AG09309 (cell line): ENCODE results near the gene CCM2.
"Not testable (repeated sequence)": the region's sequence is repeated elsewhere in the genome, so short reads cannot be mapped to it uniquely, and the experiment has no call there.

Experiments used
- DNase-seq: peaks from one replicate; pipeline ENCODE4 v3.0.0-alpha.2; 2010; ENCODE audit warnings: low read depth
- H3K4me3 ChIP-seq: 2 replicates; pipeline ENCODE4 v1.5.1; 2011; ENCODE audit warnings: mild to moderate bottlenecking, low read depth, low read length, moderate library complexity; ENCODE audit not compliant: control insufficient read depth
- CTCF ChIP-seq: IDR thresholded peaks from 2 replicates; pipeline ENCODE4 v1.5.1; 2011; ENCODE audit warnings: mild to moderate bottlenecking, low read depth, low read length, inconsistent platforms; ENCODE audit not compliant: insufficient read depth, control insufficient read depth; ENCODE audit errors: missing control alignments

CCM2 gene

GRCh38 chr7:45028138-45028919 is 28.3 kb downstream of the CCM2 start:
- no peak for DNase-seq
- no peak overlapping the region for H3K4me3 ChIP-seq
- no peak for TF ChIP-seq CTCF

GRCh38 chr7:45028920-45029344 is 28.9 kb downstream of the CCM2 start:
- no peak overlapping the region for H3K4me3 ChIP-seq
- no peak for TF ChIP-seq CTCF
- DNase-seq = no peak

GRCh38 chr7:45031829-45032228 is 31.8 kb downstream of the CCM2 start:
- no peak for TF ChIP-seq CTCF
- H3K4me3 ChIP-seq = no peak overlapping the region
- no peak for DNase-seq

- no peak for TF ChIP-seq CTCF
- H3K4me3 ChIP-seq = no peak overlapping the region
- DNase-seq = no peak
Observed at GRCh38 chr7:45032421-45032820, 32.4 kb downstream of the CCM2 start.

- no peak for TF ChIP-seq CTCF
- no peak overlapping the region for H3K4me3 ChIP-seq
- no peak for DNase-seq
Observed at GRCh38 chr7:45033261-45033930, 33.4 kb downstream of the CCM2 start.

GRCh38 chr7:45033931-45034290 is 33.9 kb downstream of the CCM2 start:
- TF ChIP-seq CTCF = no peak
- no peak for DNase-seq
- H3K4me3 ChIP-seq = no peak overlapping the region

- not testable (repeated sequence) for DNase-seq, H3K4me3 ChIP-seq
Observed at GRCh38 chr7:45034710-45035109, 34.7 kb downstream of the CCM2 start.
